Stimulated activated naive CD8-positive, alpha-beta T cell treated with anti-CD3 and anti-CD28 coated beads, Interleukin-15, amount 100 ng/mL, for 72 hours (primary cell): Measurements from ENCODE around the gene MEIS3.
"Not testable (repeated sequence)": the region's sequence is repeated elsewhere in the genome, so short reads cannot be mapped to it uniquely, and the experiment has no call there.

Experiments
- ATAC-seq: fragments of 150-1000 bp; cut with Tn5 transposase; 2 replicates; pipeline ENCODE4 v1.10.0; 2021; ENCODE audit warnings: mild to moderate bottlenecking, moderate library complexity
- DNase-seq, 2 donors: peaks; one replicate each; pipeline ENCODE4 v3.0.0; 2021 to 2022
- H3K27ac Mint-ChIP-seq, 2 donors: one replicate each; pipeline ENCODE4 v1.8.0; 2022; ENCODE audit warnings: mild to moderate bottlenecking in 2 of 2, mixed read lengths in 2 of 2, moderate library complexity in 2 of 2
- H3K27me3 Mint-ChIP-seq: one replicate; pipeline ENCODE4 v1.8.0; 2022; ENCODE audit warnings: mixed read lengths
- H3K4me1 Mint-ChIP-seq: one replicate; pipeline ENCODE4 v1.8.0; 2022; ENCODE audit warnings: mild to moderate bottlenecking, mixed read lengths
- H3K4me3 Mint-ChIP-seq, 2 donors: one replicate each; pipeline ENCODE4 v1.8.0; 2022; ENCODE audit warnings: mild to moderate bottlenecking in 2 of 2, mixed read lengths in 2 of 2, moderate library complexity in 1 of 2
- H3K9me3 Mint-ChIP-seq, 2 donors: one replicate each; pipeline ENCODE4 v1.8.0; 2022; ENCODE audit warnings: mixed read lengths in 2 of 2

The MEIS3 gene

GRCh38 chr19:47386582-47386981 is 32.7 kb downstream of the MEIS3 start:
- not testable (repeated sequence) for H3K27me3 Mint-ChIP-seq, H3K4me3 Mint-ChIP-seq, H3K9me3 Mint-ChIP-seq, ATAC-seq, DNase-seq, H3K27ac Mint-ChIP-seq
- peaks cover 23% of the 10 kb centered on the region for H3K4me1 Mint-ChIP-seq

GRCh38 chr19:47384533-47384932 is 34.8 kb downstream of the MEIS3 start:
- not testable (repeated sequence) for H3K27me3 Mint-ChIP-seq, DNase-seq, H3K9me3 Mint-ChIP-seq, H3K4me3 Mint-ChIP-seq, H3K27ac Mint-ChIP-seq, ATAC-seq
- peaks cover 40% of the 10 kb centered on the region for H3K4me1 Mint-ChIP-seq

- DNase-seq, ATAC-seq, H3K9me3 Mint-ChIP-seq, H3K27me3 Mint-ChIP-seq, H3K27ac Mint-ChIP-seq, H3K4me3 Mint-ChIP-seq: not testable (repeated sequence)
- H3K4me1 Mint-ChIP-seq: peaks cover 45% of the 10 kb centered on the region
Observed at GRCh38 chr19:47383890-47384289, 35.4 kb downstream of the MEIS3 start.

GRCh38 chr19:47381653-47382279 is 37.6 kb downstream of the MEIS3 start:
- Mint-ChIP-seq H3K27ac (peak overlapping the region in 1 of 2 donors; percentile 69), H3K9me3 (no peaks in the 10 kb centered on the region), H3K27me3 (no peaks in the 10 kb centered on the region), H3K4me3 (no peak overlapping the region), H3K4me1 (peaks cover 45% of the 10 kb centered on the region)
- peak; percentile 54 for ATAC-seq
- no peak for DNase-seq

- Mint-ChIP-seq H3K27me3 (no peaks in the 10 kb centered on the region), H3K27ac (peak overlapping the region in 1 of 2 donors; percentile 69), H3K4me1 (peaks cover 47% of the 10 kb centered on the region), H3K9me3 (no peaks in the 10 kb centered on the region), H3K4me3 (no peak overlapping the region)
- no peak for DNase-seq
- peak; percentile 29 for ATAC-seq
Observed at GRCh38 chr19:47381121-47381520, 38.2 kb downstream of the MEIS3 start.

GRCh38 chr19:47380559-47380958 is 38.8 kb downstream of the MEIS3 start:
- H3K4me3 Mint-ChIP-seq: no peak overlapping the region
- DNase-seq (no peak), ATAC-seq (no peak)
- H3K4me1 Mint-ChIP-seq: peaks cover 51% of the 10 kb centered on the region
- no peaks in the 10 kb centered on the region for H3K27me3 Mint-ChIP-seq
- H3K27ac Mint-ChIP-seq: peak overlapping the region in 1 of 2 donors; percentile 46
- no peaks in the 10 kb centered on the region for H3K9me3 Mint-ChIP-seq

- no peak for DNase-seq
- Mint-ChIP-seq H3K9me3 (no peaks in the 10 kb centered on the region), H3K4me3 (no peak overlapping the region), H3K27me3 (no peaks in the 10 kb centered on the region), H3K4me1 (peaks cover 51% of the 10 kb centered on the region), H3K27ac (no peak overlapping the region)
- no peak for ATAC-seq
Observed at GRCh38 chr19:47379381-47379938, 39.9 kb downstream of the MEIS3 start.

- Mint-ChIP-seq H3K27me3 (no peaks in the 10 kb centered on the region), H3K9me3 (no peaks in the 10 kb centered on the region), H3K4me1 (peaks cover 46% of the 10 kb centered on the region), H3K4me3 (no peak overlapping the region), H3K27ac (peak overlapping the region in 1 of 2 donors; percentile 59)
- no peak for ATAC-seq
- DNase-seq: no peak
Observed at GRCh38 chr19:47378246-47378645, 41.1 kb downstream of the MEIS3 start.

- DNase-seq (no peak), ATAC-seq (no peak)
- Mint-ChIP-seq H3K4me3 (no peak overlapping the region), H3K9me3 (no peaks in the 10 kb centered on the region), H3K4me1 (peaks cover 41% of the 10 kb centered on the region), H3K27me3 (no peaks in the 10 kb centered on the region), H3K27ac (peak overlapping the region in 1 of 2 donors; percentile 81)
Observed at GRCh38 chr19:47377801-47378200, 41.5 kb downstream of the MEIS3 start.

- no peaks in the 10 kb centered on the region for H3K9me3 Mint-ChIP-seq
- no peaks in the 10 kb centered on the region for H3K27me3 Mint-ChIP-seq
- H3K27ac Mint-ChIP-seq: peak overlapping the region; percentile 33 to 81
- no peak overlapping the region for H3K4me3 Mint-ChIP-seq
- DNase-seq: no peak
- ATAC-seq: no peak
- peaks cover 37% of the 10 kb centered on the region for H3K4me1 Mint-ChIP-seq
Observed at GRCh38 chr19:47377208-47377701, 42.1 kb downstream of the MEIS3 start.

- peak; percentile 19 for ATAC-seq
- H3K4me3 Mint-ChIP-seq: no peak overlapping the region
- no peak overlapping the region for H3K27ac Mint-ChIP-seq
- H3K9me3 Mint-ChIP-seq: no peaks in the 10 kb centered on the region
- no peaks in the 10 kb centered on the region for H3K27me3 Mint-ChIP-seq
- no peak for DNase-seq
- peaks cover 31% of the 10 kb centered on the region for H3K4me1 Mint-ChIP-seq
Observed at GRCh38 chr19:47376589-47377144, 42.7 kb downstream of the MEIS3 start.

- Mint-ChIP-seq H3K27ac (peak overlapping the region in 1 of 2 donors; percentile 63), H3K4me1 (peaks cover 24% of the 10 kb centered on the region), H3K4me3 (no peak overlapping the region), H3K27me3 (no peaks in the 10 kb centered on the region), H3K9me3 (no peaks in the 10 kb centered on the region)
- ATAC-seq (no peak), DNase-seq (no peak)
Observed at GRCh38 chr19:47375694-47376588, 43.4 kb downstream of the MEIS3 start.

GRCh38 chr19:47374876-47375693 is 44.2 kb downstream of the MEIS3 start:
- H3K27me3 Mint-ChIP-seq: no peaks in the 10 kb centered on the region
- H3K9me3 Mint-ChIP-seq: no peaks in the 10 kb centered on the region
- ATAC-seq (no peak), DNase-seq (no peak)
- H3K4me3 Mint-ChIP-seq: no peak overlapping the region
- no peak overlapping the region for H3K27ac Mint-ChIP-seq
- peaks cover 16% of the 10 kb centered on the region for H3K4me1 Mint-ChIP-seq

- H3K27me3 Mint-ChIP-seq: no peaks in the 10 kb centered on the region
- H3K9me3 Mint-ChIP-seq: no peaks in the 10 kb centered on the region
- H3K4me1 Mint-ChIP-seq: peaks cover 5% of the 10 kb centered on the region
- no peak overlapping the region for H3K4me3 Mint-ChIP-seq
- DNase-seq (no peak), ATAC-seq (no peak)
- no peak overlapping the region for H3K27ac Mint-ChIP-seq
Observed at GRCh38 chr19:47373246-47374240, 45.8 kb downstream of the MEIS3 start.
